Measurements from ENCODE around the gene SLC43A1. TPM values are rescaled to one million over a fixed set of nuclear protein-coding genes. Genes with fewer than 3 reads are reported as not detected.
A peak's percentile ranks its signal among the peaks of the same experiment; 100 is the strongest.

The SLC43A1 gene
- total RNA-seq, 1 donor from 2014 or later: 5.6 TPM

DNA sequence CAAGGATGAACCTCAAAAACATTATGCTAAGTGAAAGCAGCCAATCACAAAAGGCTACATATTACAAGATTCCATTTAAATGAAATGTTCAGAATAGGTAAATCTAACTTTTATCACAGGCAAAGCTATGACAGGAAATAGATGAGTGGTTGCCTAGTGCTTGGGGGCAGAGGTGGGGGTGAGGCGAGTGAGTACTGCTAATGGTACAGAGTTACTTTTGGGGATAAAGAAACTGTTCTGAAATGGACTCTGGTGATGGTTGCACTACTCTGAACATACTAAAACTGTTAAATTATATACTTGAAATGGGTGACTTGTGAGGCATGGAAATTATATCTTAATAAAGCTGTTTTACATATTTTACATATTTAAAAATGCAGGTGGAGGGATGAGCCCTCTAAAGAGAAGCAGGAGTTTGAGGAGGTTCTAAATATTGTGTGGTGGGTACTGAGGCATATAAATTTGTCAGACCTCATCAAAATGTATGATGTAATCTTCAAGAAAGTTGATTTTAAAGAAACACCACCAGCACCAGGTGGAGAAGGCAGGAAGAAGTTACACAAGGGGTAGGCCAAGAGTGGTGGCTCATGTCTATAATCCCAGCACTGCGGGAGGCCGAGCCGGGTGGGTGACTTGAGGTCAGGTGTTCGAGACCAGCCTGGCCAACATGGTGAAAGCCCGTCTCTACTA, 3.6 kb downstream of the SLC43A1 start:
- peaks cover 16% of the 10 kb centered on the region for H3K4me1 Mint-ChIP-seq (ENCODE audit: low read depth)
- DNase-seq (ENCODE audit: low spot score): peak; percentile 40
- no peak overlapping the region for H3K27ac Mint-ChIP-seq (ENCODE audit: unreplicated experiment)
- H3K27me3 Mint-ChIP-seq (ENCODE audit: low read depth): no peaks in the 10 kb centered on the region
- H3K36me3 Mint-ChIP-seq (ENCODE audit: low read depth): no peaks in the 10 kb centered on the region
- H3K9me3 Mint-ChIP-seq (ENCODE audit: low read depth): no peaks in the 10 kb centered on the region
- H3K4me3 Mint-ChIP-seq (ENCODE audit: unreplicated experiment): no peak overlapping the region
- no peak for TF ChIP-seq CTCF (IDR thresholded peaks at IDR 0.05)

- no peak overlapping the region for H3K27ac Mint-ChIP-seq (ENCODE audit: unreplicated experiment)
- H3K4me1 Mint-ChIP-seq (ENCODE audit: low read depth): peaks cover 6% of the 10 kb centered on the region
- H3K9me3 Mint-ChIP-seq (ENCODE audit: low read depth): no peaks in the 10 kb centered on the region
- DNase-seq (ENCODE audit: low spot score): no peak
- no peak overlapping the region for H3K4me3 Mint-ChIP-seq (ENCODE audit: unreplicated experiment)
- no peaks in the 10 kb centered on the region for H3K36me3 Mint-ChIP-seq (ENCODE audit: low read depth)
- no peaks in the 10 kb centered on the region for H3K27me3 Mint-ChIP-seq (ENCODE audit: low read depth)
- TF ChIP-seq CTCF (IDR thresholded peaks at IDR 0.05): no peak
Observed at GRCh38 chr11:57508341-57509170, 6.9 kb downstream of the SLC43A1 start.

- H3K9me3 Mint-ChIP-seq (ENCODE audit: low read depth): no peaks in the 10 kb centered on the region
- H3K27me3 Mint-ChIP-seq (ENCODE audit: low read depth): no peaks in the 10 kb centered on the region
- no peaks in the 10 kb centered on the region for H3K4me1 Mint-ChIP-seq (ENCODE audit: low read depth)
Observed at GRCh38 chr11:57506522-57506921, 9.0 kb downstream of the SLC43A1 start.

DNA sequence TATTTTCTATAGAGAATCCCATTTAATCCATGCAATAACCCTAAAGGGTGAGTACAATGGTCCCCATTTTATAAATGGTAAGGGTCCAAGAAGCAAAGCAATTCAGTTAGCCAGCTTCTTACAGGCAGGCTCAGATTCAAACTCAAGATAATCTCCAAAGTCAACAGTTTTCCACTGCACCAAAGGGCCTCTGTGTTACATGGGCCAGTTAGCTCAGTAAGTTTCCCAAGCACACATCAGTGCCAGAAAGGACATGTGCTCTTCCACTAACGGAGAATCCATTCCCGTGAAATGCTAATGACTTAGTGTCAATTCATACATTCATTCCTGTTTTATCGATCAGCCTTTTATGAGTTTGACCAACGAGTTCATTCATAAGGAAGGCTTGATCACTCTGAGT, 11.0 kb downstream of the SLC43A1 start:
- no peak for DNase-seq (ENCODE audit: low spot score)
- no peak for TF ChIP-seq CTCF (IDR thresholded peaks at IDR 0.05)
- Mint-ChIP-seq H3K4me3 (ENCODE audit: unreplicated experiment) (no peak overlapping the region), H3K27ac (ENCODE audit: unreplicated experiment) (no peak overlapping the region), H3K36me3 (ENCODE audit: low read depth) (no peaks in the 10 kb centered on the region), H3K27me3 (ENCODE audit: low read depth) (no peaks in the 10 kb centered on the region), H3K4me1 (ENCODE audit: low read depth) (peaks cover 11% of the 10 kb centered on the region), H3K9me3 (ENCODE audit: low read depth) (no peaks in the 10 kb centered on the region)

More at GRCh38 chr11:57506522-57506921, 9.0 kb downstream of the SLC43A1 start:
- no peak overlapping the region for H3K27ac Mint-ChIP-seq (ENCODE audit: unreplicated experiment)
- DNase-seq (ENCODE audit: low spot score): no peak
- no peak overlapping the region for H3K4me3 Mint-ChIP-seq (ENCODE audit: unreplicated experiment)
- TF ChIP-seq CTCF (IDR thresholded peaks at IDR 0.05): no peak
- no peaks in the 10 kb centered on the region for H3K36me3 Mint-ChIP-seq (ENCODE audit: low read depth)

GRCh38 chr11:57502870-57503269, 12.6 kb downstream of the SLC43A1 start:
- no peak overlapping the region for H3K4me3 Mint-ChIP-seq (ENCODE audit: unreplicated experiment)
- TF ChIP-seq CTCF (IDR thresholded peaks at IDR 0.05): no peak
- H3K4me1 Mint-ChIP-seq (ENCODE audit: low read depth): peaks cover 11% of the 10 kb centered on the region
- no peaks in the 10 kb centered on the region for H3K36me3 Mint-ChIP-seq (ENCODE audit: low read depth)
- H3K27ac Mint-ChIP-seq (ENCODE audit: unreplicated experiment): no peak overlapping the region
- no peak for DNase-seq (ENCODE audit: low spot score)
- H3K9me3 Mint-ChIP-seq (ENCODE audit: low read depth): no peaks in the 10 kb centered on the region
- H3K27me3 Mint-ChIP-seq (ENCODE audit: low read depth): no peaks in the 10 kb centered on the region
